Hepatocyte (in vitro differentiated cells): ENCODE data around the gene SCD5.

Experiments
- CTCF ChIP-seq: fragments of 200-600 bp; sonication (generic); IDR thresholded peaks from 2 replicates; pipeline ENCODE4 v1.5.1; 2016; ENCODE audit warnings: antibody characterized with exemption, mild to moderate bottlenecking; ENCODE audit not compliant: poor library complexity
- EZH2phosphoT487 ChIP-seq: fragments of 200-600 bp; sonication (generic); IDR thresholded peaks from one replicate; pipeline ENCODE4 v1.6.1; 2018; ENCODE audit warnings: antibody characterized with exemption, mild to moderate bottlenecking, low read depth, moderate library complexity; ENCODE audit not compliant: unreplicated experiment, severe bottlenecking

GRCh38 chr4:82773057-82773456 is 25.5 kb downstream of the SCD5 start:
- TF ChIP-seq CTCF (no peak), EZH2phosphoT487 (no peak)
